Measurements from ENCODE around the gene CHP1. TPM values are rescaled to one million over a fixed set of nuclear protein-coding genes. Genes with fewer than 3 reads are reported as not detected.
"Not testable (repeated sequence)": the region's sequence is repeated elsewhere in the genome, so short reads cannot be mapped to it uniquely, and the experiment has no call there.

Gene CHP1
- total RNA-seq, 1 experiment from 2014 or later, result 135 TPM

DNA sequence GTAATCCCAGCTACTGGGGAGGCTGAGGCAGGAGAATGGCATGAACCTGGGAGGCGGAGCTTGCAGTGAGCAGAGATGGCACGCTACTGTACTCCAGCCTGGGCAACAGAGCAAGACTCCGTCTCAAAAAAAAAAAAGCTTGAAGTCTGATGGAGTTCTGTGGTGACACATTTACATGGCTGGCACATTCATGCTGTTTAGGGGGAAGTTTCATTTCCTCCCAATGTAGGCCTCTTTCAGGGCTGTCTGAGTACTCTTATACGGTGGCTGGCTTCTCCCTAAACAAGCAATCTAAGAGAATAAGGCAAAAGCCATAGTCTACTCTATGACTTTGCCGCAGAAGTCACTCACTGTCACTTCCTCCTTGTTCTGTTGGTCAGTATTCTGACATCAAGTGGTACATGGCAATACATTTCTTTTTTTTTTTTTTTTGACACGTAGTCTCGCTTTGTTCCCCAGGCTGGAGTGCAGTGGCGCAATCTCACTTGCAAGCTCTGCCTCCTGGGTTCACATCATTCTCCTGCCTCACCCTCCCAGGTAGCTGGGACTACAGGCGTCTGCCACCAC lies 60.1 kb downstream of the CHP1 start:
- no peak for DNase-seq (ENCODE audit: low spot score)

DNA sequence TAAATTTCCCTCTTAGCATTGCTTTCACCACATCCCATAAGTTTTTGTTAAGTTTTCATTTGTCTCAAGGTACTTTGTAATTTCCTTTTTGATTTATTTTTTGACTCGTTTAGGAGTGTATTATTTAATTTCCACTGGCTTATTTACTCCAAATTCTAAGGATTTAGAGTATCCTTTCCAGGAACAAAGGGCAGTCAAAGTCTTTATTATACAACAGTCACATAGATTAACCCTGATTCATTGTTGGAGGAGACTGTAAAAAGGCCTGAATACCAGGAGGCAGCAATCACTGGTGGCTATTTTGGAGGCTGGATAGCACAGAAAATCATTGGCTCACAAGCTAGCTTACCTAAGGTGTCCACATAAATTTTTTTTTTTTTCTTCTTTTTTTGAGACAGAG lies 61.5 kb downstream of the CHP1 start:
- DNase-seq (ENCODE audit: low spot score), result no peak

DNA sequence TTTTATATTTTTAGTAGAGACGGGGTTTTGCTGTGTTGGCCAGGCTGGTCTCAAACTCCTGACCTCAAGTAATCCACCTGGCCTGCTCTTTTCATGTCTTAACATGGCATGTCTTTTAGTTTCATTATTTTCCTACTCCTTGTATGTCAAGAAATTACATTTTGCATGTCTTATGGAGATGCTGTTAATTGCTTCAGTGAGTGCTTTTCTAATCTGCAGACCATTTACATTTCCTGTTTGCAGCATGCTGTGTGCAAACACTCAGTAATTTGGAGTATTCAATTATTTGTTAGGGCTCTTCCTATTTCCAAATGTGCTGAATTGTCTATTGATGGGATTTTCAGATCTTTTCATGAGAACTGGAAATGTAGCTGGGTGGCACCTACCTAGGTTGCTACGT lies 70.1 kb downstream of the CHP1 start:
- DNase-seq (ENCODE audit: low spot score), result not testable (repeated sequence)

DNA sequence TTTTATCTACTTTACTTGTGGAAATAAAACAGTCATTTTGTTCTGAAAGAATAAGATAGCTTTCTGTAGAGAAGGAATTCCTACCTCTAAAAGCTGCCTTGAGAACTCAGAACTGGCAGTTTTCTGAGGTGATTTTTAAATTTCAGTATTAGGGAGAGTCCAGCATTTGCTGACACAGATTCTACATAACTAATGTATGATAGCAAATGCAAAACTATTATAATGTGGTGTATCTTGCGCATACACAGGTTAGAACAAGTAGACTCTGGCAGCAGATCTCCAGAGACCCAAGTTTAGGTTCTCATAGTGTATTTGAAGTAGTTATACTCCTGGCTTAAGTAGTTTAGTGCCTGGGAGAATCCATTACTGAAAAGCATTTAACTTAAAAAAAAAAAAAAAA lies 70.5 kb downstream of the CHP1 start:
- DNase-seq (ENCODE audit: low spot score), result no peak

DNA sequence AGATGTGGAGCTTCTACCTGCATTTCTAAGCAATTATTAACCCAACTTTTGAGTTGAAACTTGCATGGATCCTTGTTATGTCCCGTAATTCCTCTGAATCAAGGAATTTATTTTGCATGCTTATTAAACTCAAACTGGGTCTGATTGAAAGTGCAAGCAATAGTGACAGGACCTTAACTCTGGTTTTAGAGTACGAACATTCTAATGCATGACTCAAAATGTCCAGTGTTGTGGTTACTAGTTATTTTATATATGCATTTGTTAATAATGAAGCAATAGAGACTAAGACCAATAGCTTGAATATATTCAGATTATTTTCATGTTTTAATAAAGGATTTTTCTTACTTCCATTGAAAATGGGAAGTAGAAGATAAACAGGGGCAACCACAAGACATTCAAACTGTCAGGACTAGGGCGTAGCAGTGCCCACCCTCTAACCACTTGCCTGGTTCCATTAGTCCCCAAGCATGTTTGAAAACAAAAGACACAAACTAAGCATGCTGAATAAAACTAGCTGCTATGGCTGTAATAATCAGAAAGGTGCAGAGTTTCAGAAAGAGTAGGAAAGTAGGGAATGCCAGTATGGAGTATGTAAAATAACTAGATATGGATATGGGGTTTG lies 73.2 kb downstream of the CHP1 start:
- DNase-seq (ENCODE audit: low spot score), result no peak

DNA sequence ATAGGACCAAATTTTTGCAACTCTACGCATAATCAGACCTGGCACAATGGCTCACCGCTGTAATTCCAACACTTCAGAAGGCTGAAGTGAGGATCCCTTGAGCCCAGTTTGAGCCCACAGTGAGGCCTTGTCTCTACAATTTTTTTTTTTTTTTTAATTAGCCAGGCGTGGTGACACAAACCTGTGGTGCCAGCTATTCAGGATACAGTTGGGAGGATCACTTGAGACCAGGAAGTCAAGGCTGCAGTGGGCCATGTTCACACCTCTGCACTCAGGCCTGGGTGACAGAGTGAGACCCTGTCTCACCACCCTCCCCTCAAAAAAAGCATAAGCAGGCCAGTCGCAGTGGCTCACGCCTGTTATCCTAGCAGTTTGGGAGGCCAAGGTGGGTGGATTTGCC lies 76.6 kb downstream of the CHP1 start:
- DNase-seq (ENCODE audit: low spot score), result no peak

DNA sequence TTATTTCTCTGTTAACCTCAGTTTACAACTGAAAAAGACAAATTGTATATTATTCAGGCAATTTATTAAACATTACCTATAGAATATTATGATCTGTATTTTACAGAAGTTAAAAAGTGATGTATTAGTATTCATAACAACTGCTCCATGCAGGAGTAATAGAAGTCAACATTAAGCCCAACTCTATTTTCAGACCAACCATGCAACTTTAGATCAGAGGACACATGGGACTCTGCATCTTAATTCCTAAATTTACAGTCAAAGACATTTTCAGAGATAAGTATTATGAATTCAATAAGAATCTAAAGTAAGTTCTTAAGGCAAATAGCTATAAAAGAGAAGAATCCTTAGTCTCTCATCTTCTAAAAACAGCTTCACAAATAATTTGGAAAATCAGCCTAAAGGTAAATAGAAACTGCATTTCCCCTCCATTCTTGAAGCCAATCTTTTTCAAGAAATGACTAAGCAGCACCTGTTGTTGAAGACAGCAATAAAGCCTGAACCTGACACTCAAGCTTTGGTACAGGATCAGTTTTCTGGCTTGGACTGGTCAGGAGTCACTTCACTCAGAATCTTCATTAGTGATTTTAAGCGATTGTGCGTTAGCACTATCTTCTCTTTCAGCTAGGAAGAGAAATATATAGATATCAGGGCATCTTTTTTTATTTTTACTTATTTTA lies 78.3 kb downstream of the CHP1 start:
- DNase-seq (ENCODE audit: low spot score), result no peak

DNA sequence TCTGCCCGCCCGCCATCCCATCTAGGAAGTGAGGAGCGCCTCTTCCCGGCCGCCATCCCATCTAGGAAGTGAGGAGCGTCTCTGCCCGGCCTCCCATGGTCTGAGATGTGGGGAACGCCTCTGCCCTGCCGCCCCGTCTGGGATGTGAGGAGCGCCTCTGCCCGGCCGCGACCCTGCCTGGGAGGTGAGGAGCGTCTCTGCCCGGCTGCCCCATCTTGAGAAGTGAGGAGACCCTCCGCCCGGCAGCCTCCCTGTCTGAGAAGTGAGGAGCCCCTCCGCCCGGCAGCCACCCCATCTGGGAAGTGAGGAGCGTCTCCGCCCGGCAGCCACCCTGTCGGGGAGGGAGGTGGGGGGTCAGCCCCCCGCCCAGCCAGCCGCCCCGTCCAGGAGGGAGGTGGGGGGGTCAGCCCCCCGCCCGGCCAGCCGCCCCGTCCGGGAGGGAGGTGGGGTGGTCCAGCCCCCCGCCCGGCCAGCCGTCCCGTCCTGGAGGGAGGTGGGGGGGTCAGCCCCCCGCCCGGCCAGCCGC lies 89.8 kb downstream of the CHP1 start:
- not testable (repeated sequence) for DNase-seq (ENCODE audit: low spot score)

DNA sequence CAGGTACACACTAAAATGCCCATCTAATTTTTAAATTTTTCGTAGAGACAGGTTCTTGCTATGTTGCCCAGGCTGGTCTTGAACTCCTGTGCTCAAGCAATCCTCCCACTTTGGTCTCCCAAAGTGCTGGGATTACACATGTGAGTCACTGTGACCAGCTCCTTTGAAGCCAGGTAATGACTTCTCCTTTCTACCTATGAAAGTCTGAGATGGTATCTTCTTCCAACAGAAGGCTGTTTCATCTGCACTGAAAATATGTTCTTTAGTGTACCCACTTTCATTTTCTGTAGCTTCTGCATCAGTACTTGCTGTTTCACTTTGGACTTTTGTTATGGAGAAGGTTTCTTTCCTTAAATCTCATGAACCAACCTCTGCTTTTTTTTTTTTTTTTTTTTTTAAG lies 92.5 kb downstream of the CHP1 start:
- DNase-seq (ENCODE audit: low spot score), result no peak

DNA sequence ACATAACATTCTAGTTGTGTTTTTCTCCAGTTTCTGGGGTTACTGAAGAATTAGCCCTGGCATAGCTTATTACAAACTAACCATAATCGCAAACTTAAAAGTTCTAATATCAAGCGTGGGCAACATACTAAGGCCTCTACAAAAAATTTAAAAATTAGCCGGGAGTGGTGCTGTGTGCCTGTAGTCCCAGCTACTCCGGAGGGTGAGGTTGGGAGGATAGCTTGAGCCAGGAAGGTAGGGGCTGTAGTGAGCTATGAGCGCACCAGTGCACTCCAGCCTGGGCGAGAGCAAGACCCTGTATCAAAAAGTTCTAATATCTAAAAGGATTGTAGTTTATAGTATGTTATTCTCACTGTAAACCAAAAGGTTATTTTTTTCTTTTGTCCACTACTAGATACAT lies 100.2 kb downstream of the CHP1 start:
- DNase-seq (ENCODE audit: low spot score), result peak; percentile 39

Other genes starting within 250 kb of the CHP1 start
- 57.1 and 66.9 TPM in 2 replicates for gene INO80, start 115.0 kb upstream of the CHP1 start, total RNA-seq (2014; rRNA removed; shearing (Covaris generic))
- gene EXD1, start 511 bp upstream of the CHP1 start, total RNA-seq (2014; rRNA removed; shearing (Covaris generic)), result not detected in 2 replicates
- 40.2 and 46.1 TPM in 2 replicates for gene OIP5, start 101.3 kb downstream of the CHP1 start, total RNA-seq (2014; rRNA removed; shearing (Covaris generic))
- 167 and 222 TPM in 2 replicates for gene NUSAP1, start 101.6 kb downstream of the CHP1 start, total RNA-seq (2014; rRNA removed; shearing (Covaris generic))
- gene NDUFAF1, start 171.2 kb downstream of the CHP1 start, total RNA-seq (2014; rRNA removed; shearing (Covaris generic)), result 11.2 and 11.4 TPM in 2 replicates
- 13.4 and 21.0 TPM in 2 replicates for gene RTF1, start 185.8 kb downstream of the CHP1 start, total RNA-seq (2014; rRNA removed; shearing (Covaris generic))

Measured in HT-29 (cell line).